Fibroblast of villous mesenchyme (primary cell): ENCODE results near the gene MTHFD2. TPM values are rescaled to one million over a fixed set of nuclear protein-coding genes. Genes with fewer than 3 reads are reported as not detected.
"Not testable (repeated sequence)": the region's sequence is repeated elsewhere in the genome, so short reads cannot be mapped to it uniquely, and the experiment has no call there.

Source experiments
- DNase-seq: peaks from one replicate; pipeline ENCODE4 v3.0.0-alpha.2; 2010; ENCODE audit warnings: low read depth
- H3K4me3 ChIP-seq: 2 replicates; pipeline ENCODE4 v1.5.1; 2011; ENCODE audit warnings: low read depth, mild to moderate bottlenecking, low read length
- total RNA-seq: library from RNA; depleted of rRNA; stranded (reverse); fragments of >200 nt; gene quantifications from 2 replicates; pipeline ENCODE4 v1.2.3, GENCODE V29; 2012
- TF ChIP-seq, protein P1 (sequence below): IDR thresholded peaks from 2 replicates; pipeline ENCODE4 v1.5.1; 2012; ENCODE audit warnings: low read depth, mild to moderate bottlenecking, low read length; ENCODE audit not compliant: insufficient read depth

MTHFD2 gene
- total RNA-seq, 1 donor: 174 TPM

DNA sequence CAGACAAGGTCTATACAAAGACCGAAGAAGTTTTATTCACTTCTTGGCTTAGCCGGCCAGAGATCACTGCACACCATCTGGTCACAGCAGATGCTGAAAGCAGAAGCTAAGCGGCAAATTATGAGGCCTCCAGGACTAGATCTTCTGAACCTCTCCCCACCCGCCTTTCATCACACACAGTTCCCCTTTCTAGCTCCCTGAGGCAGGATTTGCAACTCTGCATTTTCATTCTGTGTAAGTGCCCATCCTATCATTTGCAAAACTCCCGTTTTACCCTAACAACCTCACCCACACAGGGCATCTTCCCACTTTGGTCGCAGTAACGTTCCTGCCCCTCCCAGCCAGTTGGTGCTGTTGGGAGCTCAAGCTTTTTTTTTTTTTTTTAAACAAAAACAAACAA is 16.7 kb upstream of the MTHFD2 start:
- no peak overlapping the region for H3K4me3 ChIP-seq
- TF ChIP-seq, protein P1, sequence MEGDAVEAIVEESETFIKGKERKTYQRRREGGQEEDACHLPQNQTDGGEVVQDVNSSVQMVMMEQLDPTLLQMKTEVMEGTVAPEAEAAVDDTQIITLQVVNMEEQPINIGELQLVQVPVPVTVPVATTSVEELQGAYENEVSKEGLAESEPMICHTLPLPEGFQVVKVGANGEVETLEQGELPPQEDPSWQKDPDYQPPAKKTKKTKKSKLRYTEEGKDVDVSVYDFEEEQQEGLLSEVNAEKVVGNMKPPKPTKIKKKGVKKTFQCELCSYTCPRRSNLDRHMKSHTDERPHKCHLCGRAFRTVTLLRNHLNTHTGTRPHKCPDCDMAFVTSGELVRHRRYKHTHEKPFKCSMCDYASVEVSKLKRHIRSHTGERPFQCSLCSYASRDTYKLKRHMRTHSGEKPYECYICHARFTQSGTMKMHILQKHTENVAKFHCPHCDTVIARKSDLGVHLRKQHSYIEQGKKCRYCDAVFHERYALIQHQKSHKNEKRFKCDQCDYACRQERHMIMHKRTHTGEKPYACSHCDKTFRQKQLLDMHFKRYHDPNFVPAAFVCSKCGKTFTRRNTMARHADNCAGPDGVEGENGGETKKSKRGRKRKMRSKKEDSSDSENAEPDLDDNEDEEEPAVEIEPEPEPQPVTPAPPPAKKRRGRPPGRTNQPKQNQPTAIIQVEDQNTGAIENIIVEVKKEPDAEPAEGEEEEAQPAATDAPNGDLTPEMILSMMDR: no peak
- DNase-seq: peak; percentile 24

DNA sequence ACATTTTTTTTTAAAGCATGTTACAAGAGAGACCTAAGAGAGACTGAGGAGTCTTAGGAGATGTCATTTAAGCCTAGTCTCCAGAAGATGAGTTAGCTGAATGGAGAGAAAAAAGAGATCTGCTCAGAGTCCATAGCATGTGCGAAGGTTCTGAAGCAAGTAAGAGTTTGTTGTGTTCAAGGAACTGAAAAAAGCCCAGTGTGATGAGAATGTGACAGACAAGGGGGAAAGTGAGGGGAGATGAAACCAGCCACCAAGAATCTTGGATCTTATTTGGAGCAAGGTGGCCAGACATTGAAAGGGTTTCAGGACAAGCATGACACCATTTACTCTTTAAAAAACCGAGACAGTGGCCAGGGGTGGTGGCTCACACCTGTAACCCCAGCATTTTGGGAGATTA is 14.5 kb upstream of the MTHFD2 start:
- no peak for DNase-seq
- TF ChIP-seq, protein P1: no peak
- no peak overlapping the region for H3K4me3 ChIP-seq

DNA sequence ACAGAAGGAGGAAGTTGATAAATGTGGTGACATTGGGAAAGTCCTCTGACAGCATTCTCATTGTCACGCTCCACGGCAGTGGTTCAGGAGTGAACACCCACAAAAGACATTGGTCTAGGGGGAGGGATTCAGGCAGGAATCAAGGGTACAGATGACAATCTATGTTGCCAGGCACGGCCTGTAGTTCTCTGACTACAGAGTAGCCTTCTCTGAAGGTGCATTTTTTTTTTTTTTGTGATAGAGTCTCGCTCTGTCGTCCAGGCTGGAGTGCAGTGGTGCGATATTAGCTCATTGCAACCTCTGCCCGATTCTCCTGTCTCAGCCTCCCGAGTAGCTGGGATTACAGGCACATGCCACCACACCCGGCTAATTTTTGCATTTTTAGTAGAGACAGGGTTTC is 12.4 kb upstream of the MTHFD2 start:
- TF ChIP-seq, protein P1: no peak
- H3K4me3 ChIP-seq: no peak overlapping the region
- no peak for DNase-seq

DNA sequence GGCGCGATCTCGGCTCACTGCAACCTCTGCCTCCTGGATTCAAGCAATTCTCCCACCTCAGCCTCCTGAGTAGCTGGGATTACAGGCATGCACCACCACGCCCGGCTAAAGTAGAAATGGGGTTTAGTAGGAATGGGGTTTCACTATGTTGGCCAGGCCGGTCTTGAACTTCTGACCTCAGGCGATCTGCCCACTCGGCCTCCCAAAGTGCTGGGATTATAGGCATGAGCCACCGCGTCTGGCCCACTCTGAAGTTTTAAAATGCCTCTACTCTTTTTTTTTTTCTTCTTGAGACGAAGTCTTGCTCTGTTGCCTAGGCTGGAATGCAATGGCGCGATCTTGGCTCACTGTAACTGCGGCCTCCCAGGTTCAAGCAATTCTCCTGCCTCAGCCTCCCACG is 11.7 kb upstream of the MTHFD2 start:
- not testable (repeated sequence) for H3K4me3 ChIP-seq, DNase-seq

DNA sequence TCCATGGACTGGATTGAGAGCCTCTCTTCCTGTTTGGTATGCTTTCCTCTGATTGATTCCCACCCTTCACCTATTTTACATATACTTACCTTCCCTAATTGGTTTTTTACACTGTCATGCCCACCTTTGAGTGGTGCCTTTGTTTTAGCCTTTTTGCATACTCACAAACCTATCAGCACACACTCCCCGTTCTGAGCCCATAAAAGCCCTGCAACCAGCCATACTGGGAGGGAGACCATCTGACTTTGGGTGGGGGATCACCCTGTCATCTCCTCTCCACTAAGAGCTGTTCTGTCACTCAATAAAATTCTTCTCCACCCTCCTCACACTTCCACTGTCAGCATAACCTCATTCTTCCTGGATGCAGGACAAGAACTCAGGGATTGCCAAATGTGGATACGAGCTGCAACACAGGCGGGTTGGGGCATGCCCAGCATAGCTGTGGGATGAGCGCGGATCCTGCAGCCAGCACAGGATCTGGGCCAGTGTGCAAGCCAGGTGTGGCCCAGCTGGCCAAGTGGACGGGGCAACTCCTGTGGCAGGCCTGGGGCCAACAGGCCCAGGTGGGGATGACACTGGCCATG is 10.3 kb upstream of the MTHFD2 start:
- DNase-seq: peak; percentile 32
- H3K4me3 ChIP-seq: no peak overlapping the region
- TF ChIP-seq, protein P1: no peak

DNA sequence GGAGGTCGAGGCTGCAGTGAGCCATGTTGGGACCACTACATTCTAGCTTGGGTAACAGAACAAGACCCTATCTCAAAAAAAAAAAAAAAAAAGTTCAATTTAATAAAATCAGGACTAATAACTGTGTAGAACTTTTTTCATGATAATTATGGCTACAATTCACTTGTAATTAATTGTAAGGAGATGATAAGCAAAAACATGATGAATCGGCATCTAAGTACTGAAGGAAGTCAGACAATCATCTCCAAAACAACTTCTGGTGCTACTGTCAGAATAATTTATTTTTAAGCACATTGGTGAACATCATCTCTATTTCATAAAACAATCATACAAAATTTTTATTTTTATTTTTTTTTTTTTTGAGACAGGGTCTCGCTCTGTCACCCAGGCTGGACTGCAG is 9.7 kb upstream of the MTHFD2 start:
- no peak for DNase-seq
- TF ChIP-seq, protein P1: no peak
- H3K4me3 ChIP-seq: no peak overlapping the region

DNA sequence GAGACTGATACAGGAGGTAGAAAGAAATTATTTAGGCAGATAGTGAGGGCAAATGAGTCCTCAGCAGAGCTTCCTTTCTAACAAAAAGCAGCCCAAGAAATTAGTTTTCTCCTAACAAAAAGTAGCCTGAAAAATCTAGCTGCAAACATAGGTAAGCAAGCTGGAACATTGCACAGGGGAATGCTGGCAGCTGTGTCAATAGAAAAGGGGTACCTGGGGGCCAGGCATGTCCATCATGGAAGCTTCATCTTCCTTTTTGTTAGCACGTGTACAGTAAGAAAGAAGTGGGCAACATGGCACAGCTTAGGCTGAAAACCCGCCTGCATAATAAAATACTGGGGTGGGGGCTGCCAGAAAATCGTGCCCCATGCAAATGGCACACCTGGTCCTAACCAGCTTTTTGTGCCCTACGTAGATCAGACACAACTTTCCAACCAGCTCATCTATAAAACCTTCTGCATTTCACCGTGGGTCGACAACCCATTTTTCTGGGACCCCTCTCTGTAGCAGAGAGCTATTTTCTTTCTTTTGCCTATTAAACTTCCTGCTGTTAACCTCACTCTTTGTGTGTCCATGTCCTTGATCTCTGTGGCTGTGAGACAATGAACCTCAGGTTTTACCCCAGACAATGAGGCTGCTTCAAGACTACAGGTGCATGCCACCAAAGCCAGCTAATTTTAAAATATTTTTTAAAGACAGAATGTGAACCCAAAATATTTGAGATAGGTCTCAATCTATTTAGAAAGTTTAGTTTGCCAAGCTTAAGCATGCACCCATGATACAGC is 6.6 kb upstream of the MTHFD2 start:
- no peak overlapping the region for H3K4me3 ChIP-seq
- TF ChIP-seq, protein P1: no peak
- no peak for DNase-seq
